Measurements from ENCODE around the gene AP3S2. TPM values are rescaled to one million over a fixed set of nuclear protein-coding genes. Genes with fewer than 3 reads are reported as not detected.
"Not testable (repeated sequence)": the region's sequence is repeated elsewhere in the genome, so short reads cannot be mapped to it uniquely, and the experiment has no call there.

Gene AP3S2
- total RNA-seq, 2 donors from 2014 or later: 43.7 to 44.7 TPM

DNA sequence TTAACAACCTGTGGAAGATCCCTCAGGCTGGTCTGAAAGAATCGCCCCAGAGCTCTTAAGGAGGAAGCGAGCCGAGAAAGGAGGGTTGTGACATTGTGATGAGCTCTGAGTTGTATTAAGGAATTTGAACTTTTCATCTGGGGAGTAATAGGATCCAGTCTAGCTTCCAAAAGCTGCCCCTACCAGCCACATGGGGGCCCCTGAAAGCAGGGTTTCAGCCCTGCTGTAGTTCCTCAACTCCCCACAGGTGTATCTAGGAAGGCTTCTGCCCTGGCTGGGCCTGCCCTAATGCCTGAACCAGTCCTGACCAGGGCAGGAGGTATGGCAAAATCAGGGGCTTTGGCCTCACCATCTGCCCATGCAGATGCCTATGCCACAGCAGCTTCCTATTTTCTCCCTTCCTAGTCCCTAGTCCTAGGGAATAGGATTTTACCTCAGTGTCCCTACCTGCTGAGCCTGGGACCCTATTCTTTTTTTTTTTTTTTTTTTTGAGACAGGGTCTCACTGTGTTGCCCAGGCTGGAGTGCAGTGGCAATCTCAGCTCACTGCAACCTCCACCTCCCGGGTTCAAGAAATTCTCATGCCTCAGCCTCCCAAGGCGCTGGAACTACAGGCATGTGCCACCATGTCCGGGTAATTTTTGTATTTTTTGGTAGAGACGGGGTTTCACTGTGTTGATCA lies 5.0 kb upstream of the AP3S2 start:
- peaks cover 3 to 6% of the 10 kb centered on the region in 2 donors for H3K36me3 ChIP-seq
- peak; percentile 50 for DNase-seq (ENCODE audit: low spot score)
- intact Hi-C loops (cut with DNase I): no loop called here
- H3K4me1 ChIP-seq (replicated peaks): no peaks in the 10 kb centered on the region
- no peak overlapping the region for H3K4me3 ChIP-seq
- H3K27me3 ChIP-seq (replicated peaks; ENCODE audit: insufficient read depth): no peaks in the 10 kb centered on the region
- H3K27ac ChIP-seq: no peak overlapping the region
- TF ChIP-seq, protein P1, sequence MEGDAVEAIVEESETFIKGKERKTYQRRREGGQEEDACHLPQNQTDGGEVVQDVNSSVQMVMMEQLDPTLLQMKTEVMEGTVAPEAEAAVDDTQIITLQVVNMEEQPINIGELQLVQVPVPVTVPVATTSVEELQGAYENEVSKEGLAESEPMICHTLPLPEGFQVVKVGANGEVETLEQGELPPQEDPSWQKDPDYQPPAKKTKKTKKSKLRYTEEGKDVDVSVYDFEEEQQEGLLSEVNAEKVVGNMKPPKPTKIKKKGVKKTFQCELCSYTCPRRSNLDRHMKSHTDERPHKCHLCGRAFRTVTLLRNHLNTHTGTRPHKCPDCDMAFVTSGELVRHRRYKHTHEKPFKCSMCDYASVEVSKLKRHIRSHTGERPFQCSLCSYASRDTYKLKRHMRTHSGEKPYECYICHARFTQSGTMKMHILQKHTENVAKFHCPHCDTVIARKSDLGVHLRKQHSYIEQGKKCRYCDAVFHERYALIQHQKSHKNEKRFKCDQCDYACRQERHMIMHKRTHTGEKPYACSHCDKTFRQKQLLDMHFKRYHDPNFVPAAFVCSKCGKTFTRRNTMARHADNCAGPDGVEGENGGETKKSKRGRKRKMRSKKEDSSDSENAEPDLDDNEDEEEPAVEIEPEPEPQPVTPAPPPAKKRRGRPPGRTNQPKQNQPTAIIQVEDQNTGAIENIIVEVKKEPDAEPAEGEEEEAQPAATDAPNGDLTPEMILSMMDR (IDR thresholded peaks at IDR 0.05): peak in 3 of 4 experiments; percentile 56 to 86 (median 75)
- no peak for TF ChIP-seq POLR2A (IDR thresholded peaks at IDR 0.05)
- peak; percentile 45 for TF ChIP-seq POLR2AphosphoS5 (IDR thresholded peaks at IDR 0.05)
- H3K9me3 ChIP-seq: no peaks in the 10 kb centered on the region
- 63% methylated on average over 4 of the region's 7 CpGs for WGBS

DNA sequence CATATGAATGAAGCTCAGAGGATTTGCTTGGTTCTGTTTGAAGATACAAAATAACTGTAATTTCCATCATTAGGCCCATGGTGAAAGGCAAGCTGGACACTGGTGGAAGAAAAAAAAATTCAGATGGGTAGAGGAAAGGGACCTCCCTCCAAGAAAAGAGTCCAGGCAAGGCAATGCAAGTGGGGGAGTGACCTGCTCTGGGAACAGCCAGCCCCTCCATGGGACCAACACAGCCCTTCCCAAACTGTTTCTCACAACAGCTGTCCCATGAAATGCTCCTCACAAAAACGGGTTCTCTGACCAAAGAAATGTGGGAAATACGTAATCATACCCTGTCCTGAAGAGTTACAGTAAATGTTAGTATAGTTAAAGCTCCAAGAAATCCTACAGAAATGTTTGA lies 4.4 kb upstream of the AP3S2 start:
- H3K27me3 ChIP-seq (replicated peaks; ENCODE audit: insufficient read depth): no peaks in the 10 kb centered on the region
- H3K27ac ChIP-seq: no peak overlapping the region
- H3K9me3 ChIP-seq: no peaks in the 10 kb centered on the region
- WGBS: 70% methylated on average over 2 of the region's 2 CpGs
- H3K4me1 ChIP-seq (replicated peaks): no peaks in the 10 kb centered on the region
- peaks cover under 1 to 3% of the 10 kb centered on the region in 2 donors for H3K36me3 ChIP-seq
- intact Hi-C loops (cut with DNase I): no loop called here
- no peak overlapping the region for H3K4me3 ChIP-seq
- TF ChIP-seq POLR2AphosphoS5 (IDR thresholded peaks at IDR 0.05): no peak
- TF ChIP-seq, protein P1 (IDR thresholded peaks at IDR 0.05): no peak
- TF ChIP-seq POLR2A (IDR thresholded peaks at IDR 0.05): no peak
- DNase-seq (ENCODE audit: low spot score): no peak

DNA sequence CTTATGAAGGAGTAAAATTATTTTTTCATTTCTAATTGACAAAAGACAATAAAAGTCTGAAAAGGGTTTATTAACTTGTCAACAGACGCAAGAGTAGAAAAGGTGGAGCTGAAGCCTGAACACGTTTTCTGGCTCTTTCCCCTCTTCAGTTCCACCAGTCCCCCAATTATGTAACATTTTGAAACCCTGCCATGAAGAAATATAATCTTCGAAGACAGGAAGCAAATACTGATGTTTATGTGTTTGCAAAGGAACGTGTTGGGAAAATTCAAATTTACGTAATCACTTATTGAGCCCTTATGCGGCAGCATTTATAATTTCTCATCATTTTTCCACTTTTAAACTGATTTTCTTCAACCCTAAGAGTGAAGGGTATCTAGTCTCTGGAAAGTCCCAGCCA lies 767 bp downstream of the AP3S2 start:
- Histone ChIP-seq H3K27me3 (replicated peaks; ENCODE audit: insufficient read depth) (no peaks in the 10 kb centered on the region), H3K9me3 (no peaks in the 10 kb centered on the region), H3K4me3 (peak overlapping the region; percentile 62 to 86), H3K36me3 (no peaks in the 10 kb centered on the region), H3K4me1 (replicated peaks) (no peaks in the 10 kb centered on the region), H3K27ac (peak overlapping the region; percentile 90 to 91)
- WGBS: 5% methylated on average over 6 of the region's 6 CpGs
- intact Hi-C loops (cut with DNase I): no loop called here
- no peak for DNase-seq (ENCODE audit: low spot score)
- TF ChIP-seq, protein P1 (IDR thresholded peaks at IDR 0.05): no peak
- TF ChIP-seq POLR2A (IDR thresholded peaks at IDR 0.05) (no peak), POLR2AphosphoS5 (IDR thresholded peaks at IDR 0.05) (no peak)

GRCh38 chr15:89888214-89888804 lies 5.5 kb downstream of the AP3S2 start:
- DNase-seq (ENCODE audit: low spot score): peak; percentile 34
- Histone ChIP-seq H3K27ac (no peak overlapping the region), H3K4me3 (no peak overlapping the region), H3K36me3 (no peaks in the 10 kb centered on the region), H3K4me1 (replicated peaks) (no peaks in the 10 kb centered on the region), H3K9me3 (no peaks in the 10 kb centered on the region), H3K27me3 (replicated peaks; ENCODE audit: insufficient read depth) (no peaks in the 10 kb centered on the region)
- 39% methylated on average over 4 of the region's 4 CpGs for WGBS
- TF ChIP-seq, protein P1 (IDR thresholded peaks at IDR 0.05): peak in 3 of 4 experiments; percentile 39 to 52 (median 45)
- TF ChIP-seq POLR2A (IDR thresholded peaks at IDR 0.05): no peak
- peak; percentile 28 for TF ChIP-seq POLR2AphosphoS5 (IDR thresholded peaks at IDR 0.05)
- intact Hi-C loops (cut with DNase I): no loop called here

- no peak overlapping the region for H3K4me3 ChIP-seq
- H3K36me3 ChIP-seq: no peaks in the 10 kb centered on the region
- no peaks in the 10 kb centered on the region for H3K9me3 ChIP-seq
- H3K27me3 ChIP-seq (replicated peaks; ENCODE audit: insufficient read depth): no peaks in the 10 kb centered on the region
- H3K4me1 ChIP-seq (replicated peaks): no peaks in the 10 kb centered on the region
- no peak overlapping the region for H3K27ac ChIP-seq
- 100% methylated on average over 2 of the region's 2 CpGs for WGBS
- TF ChIP-seq POLR2A (IDR thresholded peaks at IDR 0.05): no peak
- TF ChIP-seq, protein P1 (IDR thresholded peaks at IDR 0.05): no peak
- TF ChIP-seq POLR2AphosphoS5 (IDR thresholded peaks at IDR 0.05): no peak
- no peak for DNase-seq (ENCODE audit: low spot score)
- intact Hi-C loops (cut with DNase I): no loop called here
These were observed 8.2 kb downstream of the AP3S2 start for GRCh38 chr15:89885611-89886010.

GRCh38 chr15:89885179-89885578 lies 8.6 kb downstream of the AP3S2 start:
- intact Hi-C loops (cut with DNase I); H3K27ac ChIP-seq; H3K9me3 ChIP-seq; H3K4me3 ChIP-seq; H3K4me1 ChIP-seq (replicated peaks); H3K36me3 ChIP-seq; H3K27me3 ChIP-seq (replicated peaks; ENCODE audit: insufficient read depth); DNase-seq (ENCODE audit: low spot score): not testable (repeated sequence)
- WGBS: 62% methylated on average over 3 of the region's 3 CpGs
